GM18505 (cell line): Measurements from ENCODE around the gene UBALD2.

Experiments
- ATAC-seq: cut with Tn5 transposase; IDR thresholded peaks from one replicate; pipeline ENCODE4 v1.9.1; 2021; ENCODE audit not compliant: unreplicated experiment
- POLR2A ChIP-seq: IDR thresholded peaks from 4 replicates; pipeline ENCODE4 v1.6.1; 2011; ENCODE audit warnings: borderline replicate concordance; ENCODE audit not compliant: insufficient read depth, insufficient read length; ENCODE audit errors: extremely low read depth

The UBALD2 gene

GRCh38 chr17:76274112-76274956, 9.2 kb downstream of the UBALD2 start:
- ATAC-seq, result no peak

DNA sequence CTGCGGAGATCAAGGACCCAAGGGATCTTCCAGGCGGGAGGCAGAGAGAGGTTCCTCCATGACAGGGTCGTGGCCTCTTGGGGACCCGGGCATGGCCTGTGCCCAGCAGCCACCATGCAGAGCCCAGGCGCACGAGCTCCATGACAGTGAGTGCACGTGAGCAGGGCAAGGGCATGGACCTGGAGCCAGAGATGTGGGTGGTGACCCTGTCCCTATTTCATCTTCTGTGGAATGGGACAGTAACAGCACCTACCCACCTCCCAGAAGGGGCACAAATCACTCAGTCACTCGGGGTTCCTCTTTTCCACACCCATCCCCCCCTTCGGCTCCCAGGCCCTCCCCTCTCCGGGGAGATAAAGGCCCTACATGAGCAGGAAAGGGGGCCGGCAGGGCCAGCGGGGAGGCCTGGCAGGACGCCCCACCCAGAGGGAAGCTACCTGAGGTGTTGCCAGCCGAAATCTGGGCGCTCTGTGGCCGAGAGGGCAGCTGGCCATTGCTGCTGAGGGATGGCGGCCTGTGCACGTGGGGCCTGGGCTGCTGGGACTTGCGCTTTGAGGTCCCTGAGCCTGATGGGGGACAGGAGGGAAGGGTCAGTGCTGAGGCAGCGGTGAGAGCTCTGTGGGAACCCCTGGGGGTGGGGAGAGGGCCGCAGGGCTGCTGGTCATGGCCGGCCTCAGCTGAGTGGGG, 10.4 kb downstream of the UBALD2 start:
- TF ChIP-seq POLR2A, result no peak
- no peak for ATAC-seq

More at GRCh38 chr17:76274112-76274956, 9.2 kb downstream of the UBALD2 start:
- no peak for TF ChIP-seq POLR2A

GRCh38 chr17:76276069-76276431, 10.9 kb downstream of the UBALD2 start:
- no peak for ATAC-seq
- TF ChIP-seq POLR2A, result no peak

- no peak for ATAC-seq
- no peak for TF ChIP-seq POLR2A
Observed at GRCh38 chr17:76276461-76277299, 11.5 kb downstream of the UBALD2 start.

DNA sequence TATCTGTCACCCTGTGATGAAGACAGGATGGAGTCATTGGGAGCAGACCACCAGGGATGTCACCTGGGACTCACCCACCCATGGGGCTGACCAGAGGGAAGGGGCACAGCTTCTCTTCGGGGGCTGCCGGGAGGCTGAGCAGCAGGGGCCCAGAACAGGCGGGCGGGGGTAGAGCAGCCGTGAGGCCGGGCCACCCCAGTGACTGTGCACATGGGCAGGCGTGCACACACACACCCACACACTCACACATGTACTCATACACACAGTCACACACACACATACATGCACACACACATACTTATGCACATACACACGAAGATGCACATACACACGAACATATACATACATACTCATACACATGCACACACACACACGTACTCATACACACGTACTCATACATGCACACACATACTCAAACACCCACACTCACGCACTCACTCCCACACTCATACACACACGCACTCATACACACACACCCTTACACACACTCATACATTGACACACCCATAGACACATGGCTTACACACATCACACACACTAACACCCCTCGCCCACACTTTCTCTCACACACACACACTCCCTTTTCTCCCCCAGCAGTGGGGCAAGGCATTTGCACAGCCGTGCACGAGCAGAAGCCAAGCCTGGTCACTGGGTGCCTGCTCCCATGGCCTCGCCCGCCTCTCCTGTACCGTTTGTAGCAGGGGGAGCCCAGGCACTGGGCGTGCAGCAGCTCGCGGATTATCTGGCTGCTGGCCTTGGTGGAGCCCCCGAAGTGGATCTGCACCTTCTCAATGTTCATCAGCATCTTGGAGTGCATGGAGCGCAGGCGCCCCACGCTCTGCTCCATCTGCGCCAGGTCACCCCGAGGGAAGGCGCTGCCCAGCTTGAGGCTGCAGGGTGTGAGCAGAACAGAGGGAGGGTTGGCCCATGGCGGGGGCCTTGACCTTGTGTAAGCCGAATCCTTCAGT, 12.4 kb downstream of the UBALD2 start:
- no peak for ATAC-seq
- no peak for TF ChIP-seq POLR2A

DNA sequence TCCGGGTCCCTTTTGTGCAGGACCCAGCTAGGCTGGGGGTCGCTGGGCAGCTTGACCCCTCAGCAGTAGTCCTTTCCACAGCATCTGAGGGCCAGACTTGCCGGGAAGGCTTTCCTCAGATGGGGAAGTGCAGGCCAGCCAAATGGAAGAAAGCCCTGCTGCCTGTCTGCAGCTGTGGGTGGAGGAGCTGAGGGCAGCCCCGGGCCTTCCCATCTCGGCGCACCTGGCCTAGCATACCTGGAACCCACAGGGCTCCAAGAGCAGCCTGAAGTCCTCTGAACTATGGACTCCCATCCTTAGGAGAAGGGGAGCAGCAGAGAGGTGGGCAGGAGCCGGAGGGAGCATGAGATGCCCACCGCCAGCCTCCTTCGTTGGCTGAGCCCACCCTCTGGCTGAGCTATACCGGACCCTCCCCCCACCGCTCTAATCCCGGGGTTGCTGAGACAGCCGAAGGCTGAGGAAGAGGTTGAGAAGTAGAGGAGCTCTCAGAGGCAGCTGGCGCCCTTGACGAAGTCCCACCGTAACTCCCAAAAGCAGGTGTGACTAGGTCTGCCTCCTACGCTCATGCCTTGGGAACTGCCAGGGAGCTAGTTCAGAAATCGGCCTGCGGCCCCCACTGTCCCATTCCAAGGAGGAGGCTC, 13.2 kb downstream of the UBALD2 start:
- no peak for ATAC-seq
- no peak for TF ChIP-seq POLR2A

GRCh38 chr17:76278952-76279741, 14.0 kb downstream of the UBALD2 start:
- ATAC-seq, result no peak
- no peak for TF ChIP-seq POLR2A

GRCh38 chr17:76279742-76280287, 14.7 kb downstream of the UBALD2 start:
- ATAC-seq, result no peak
- no peak for TF ChIP-seq POLR2A

DNA sequence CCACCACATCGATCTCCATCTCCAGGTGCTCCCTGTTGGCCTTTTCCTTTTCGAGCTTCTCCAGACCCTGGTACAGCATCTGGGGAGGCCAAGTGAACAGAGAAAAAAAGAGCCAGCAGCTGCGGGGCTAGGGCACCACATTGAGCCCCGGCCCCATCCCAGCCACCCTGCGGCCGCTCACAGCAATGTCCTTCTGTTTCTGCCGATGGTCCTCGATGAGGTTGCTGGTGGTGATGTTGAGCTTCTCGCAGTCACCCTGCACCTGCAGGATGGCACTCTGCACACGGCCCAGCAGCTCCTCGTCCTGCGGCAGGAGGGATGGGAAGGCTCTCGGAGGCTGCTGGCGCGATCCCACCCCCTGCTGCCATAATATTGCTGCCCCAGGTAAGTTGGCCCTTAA, 15.5 kb downstream of the UBALD2 start:
- ATAC-seq, result no peak
- no peak for TF ChIP-seq POLR2A

GRCh38 chr17:76281573-76282371, 16.6 kb downstream of the UBALD2 start:
- no peak for ATAC-seq

More at GRCh38 chr17:76281573-76282371, 16.6 kb downstream of the UBALD2 start:
- no peak for TF ChIP-seq POLR2A
